PC-9 (cell line): ENCODE results near the gene ATP10A. TPM values are rescaled to one million over a fixed set of nuclear protein-coding genes. Genes with fewer than 3 reads are reported as not detected.

ENCODE experiments used
- BruUV-seq: library from RNA; stranded (reverse); fragments of 400-500 nt; replicated peaks from 2 replicates; lab custom pipeline; 2021; lab: Mats Ljungman, UMichigan
- CTCF ChIA-PET: fragments of 300-600 bp; sonication (Branson Sonifier 250); formaldehyde crosslinking; loops from one replicate; lab custom pipeline; 2022; ENCODE audit warnings: antibody characterized with exemption; lab: Charles Lee
- POLR2A ChIA-PET: fragments of 300-600 bp; sonication (Branson Sonifier 250); formaldehyde crosslinking; loops from one replicate; lab custom pipeline; 2022; ENCODE audit warnings: antibody characterized with exemption; ENCODE audit not compliant: unreplicated experiment; lab: Charles Lee
- DNase-seq, 2 experiments: peaks; one replicate each; pipeline versions ENCODE4 v3.0.0 to v3.0.0-alpha.2; 2015 to 2022; ENCODE audit warnings: mixed read lengths in 1 of 2
- H2AFZ ChIP-seq: fragments of 200-600 bp; sonication (generic); 2 replicates; pipeline ENCODE4 v1.8.1; 2017; ENCODE audit warnings: antibody characterized with exemption
- H3F3A ChIP-seq: fragments of 200-600 bp; sonication (generic); 2 replicates; pipeline ENCODE4 v1.8.1; 2017; ENCODE audit warnings: antibody characterized with exemption, mild to moderate bottlenecking, low read depth; ENCODE audit not compliant: insufficient read depth
- H3K27ac ChIP-seq: fragments of 200-600 bp; sonication (generic); 2 replicates; pipeline ENCODE4 v1.6.1; 2016; ENCODE audit warnings: mixed run types
- H3K27me3 ChIP-seq: fragments of 200-600 bp; sonication (generic); 2 replicates; pipeline ENCODE4 v1.6.1; 2016; ENCODE audit warnings: low read depth, mixed run types; ENCODE audit not compliant: insufficient read depth
- H3K36me3 ChIP-seq: fragments of 200-600 bp; sonication (generic); 2 replicates; pipeline ENCODE4 v1.6.1; 2016; ENCODE audit warnings: low read depth, mixed run types
- H3K4me1 ChIP-seq: fragments of 200-600 bp; sonication (generic); replicated peaks from 2 replicates; pipeline ENCODE4 v1.6.1; 2016; ENCODE audit warnings: mixed run types; ENCODE audit not compliant: insufficient read depth
- H3K4me2 ChIP-seq: fragments of 200-600 bp; sonication (generic); 2 replicates; pipeline ENCODE4 v1.6.1; 2017; ENCODE audit warnings: mixed run types
- H3K4me3 ChIP-seq: fragments of 200-600 bp; sonication (generic); 2 replicates; pipeline ENCODE4 v1.6.1; 2016; ENCODE audit warnings: mixed run types
- H3K79me2 ChIP-seq: fragments of 200-600 bp; sonication (generic); 2 replicates; pipeline ENCODE4 v1.6.1; 2017; ENCODE audit warnings: low read depth, mixed run types
- H3K9me2 ChIP-seq: fragments of 200-600 bp; sonication (generic); 2 replicates; pipeline ENCODE4 v1.8.1; 2017; ENCODE audit warnings: mild to moderate bottlenecking; ENCODE audit not compliant: insufficient read depth
- H3K9me3 ChIP-seq: fragments of 200-600 bp; sonication (generic); 2 replicates; pipeline ENCODE4 v1.8.1; 2016; ENCODE audit warnings: low read depth; ENCODE audit not compliant: insufficient read depth
- H4K20me1 ChIP-seq: fragments of 200-600 bp; sonication (generic); 2 replicates; pipeline ENCODE4 v1.8.1; 2017; ENCODE audit not compliant: insufficient read depth
- CTCF ChIP-seq: fragments of 200-600 bp; sonication (generic); conservative IDR thresholded peaks from 2 replicates; pipeline ENCODE4 v1.6.1; 2017; ENCODE audit warnings: mixed run types, antibody characterized with exemption, mild to moderate bottlenecking, moderate library complexity
- EZH2 ChIP-seq: fragments of 200-600 bp; sonication (generic); IDR thresholded peaks from 2 replicates; pipeline ENCODE4 v1.8.0; 2017; ENCODE audit warnings: antibody characterized with exemption, low read depth
- intact Hi-C: fragments of 100-400 bp; cut with micrococcal nuclease; formaldehyde crosslinking; loops from one replicate; pipeline ENCODE4 v1.10.0; 2022; ENCODE audit not compliant: unreplicated experiment
- total RNA-seq: library from RNA; stranded (reverse); gene quantifications from 2 replicates; pipeline ENCODE4 v1.2.3, GENCODE V29; 2021

Gene ATP10A
- total RNA-seq, 1 experiment from 2014 or later = not detected

GRCh38 chr15:25862472-25863110, 536 bp downstream of the ATP10A start:
- DNase-seq = no peak
- no peak for TF ChIP-seq CTCF
- no peak for TF ChIP-seq EZH2
- Histone ChIP-seq H3K4me2 (no peak overlapping the region), H2AFZ (no peak overlapping the region), H3K4me3 (no peak overlapping the region), H3K36me3 (no peaks in the 10 kb centered on the region), H3F3A (no peaks in the 10 kb centered on the region), H3K9me3 (no peaks in the 10 kb centered on the region), H3K4me1 (no peaks in the 10 kb centered on the region), H3K27ac (no peak overlapping the region), H3K27me3 (0 out of 2 replicates have a peak, but pooled peaks cover 6% of the 10 kb centered on the region), H4K20me1 (no peaks in the 10 kb centered on the region), H3K9me2 (no peaks in the 10 kb centered on the region), H3K79me2 (no peaks in the 10 kb centered on the region)
- intact Hi-C loops = no loop called here
- ChIA-PET POLR2A (no interaction called here), CTCF (no interaction called here)
- no TSS peak for BruUV-seq

GRCh38 chr15:25862071-25862471, 1.1 kb downstream of the ATP10A start:
- CTCF ChIA-PET = no interaction called here

More at GRCh38 chr15:25862071-25862471, 1.1 kb downstream of the ATP10A start:
- no TSS peak for BruUV-seq
- Histone ChIP-seq H3K4me2 (no peak overlapping the region), H3K36me3 (no peaks in the 10 kb centered on the region), H3F3A (no peaks in the 10 kb centered on the region), H3K79me2 (no peaks in the 10 kb centered on the region), H4K20me1 (no peaks in the 10 kb centered on the region), H3K9me3 (no peaks in the 10 kb centered on the region), H2AFZ (no peak overlapping the region), H3K27ac (no peak overlapping the region), H3K4me3 (no peak overlapping the region), H3K4me1 (no peaks in the 10 kb centered on the region), H3K9me2 (no peaks in the 10 kb centered on the region), H3K27me3 (0 out of 2 replicates have a peak, but pooled peaks cover 6% of the 10 kb centered on the region)
- DNase-seq = no peak
- intact Hi-C loops = no loop called here
- POLR2A ChIA-PET = no interaction called here
- TF ChIP-seq CTCF (no peak), EZH2 (no peak)
